ENCODE results near the gene GSC2. TPM values are rescaled to one million over a fixed set of nuclear protein-coding genes. Genes with fewer than 3 reads are reported as not detected.
A peak's percentile ranks its signal among the peaks of the same experiment; 100 is the strongest.

GSC2 gene
- total and polyA plus RNA-seq, 10 donors, result not detected

DNA sequence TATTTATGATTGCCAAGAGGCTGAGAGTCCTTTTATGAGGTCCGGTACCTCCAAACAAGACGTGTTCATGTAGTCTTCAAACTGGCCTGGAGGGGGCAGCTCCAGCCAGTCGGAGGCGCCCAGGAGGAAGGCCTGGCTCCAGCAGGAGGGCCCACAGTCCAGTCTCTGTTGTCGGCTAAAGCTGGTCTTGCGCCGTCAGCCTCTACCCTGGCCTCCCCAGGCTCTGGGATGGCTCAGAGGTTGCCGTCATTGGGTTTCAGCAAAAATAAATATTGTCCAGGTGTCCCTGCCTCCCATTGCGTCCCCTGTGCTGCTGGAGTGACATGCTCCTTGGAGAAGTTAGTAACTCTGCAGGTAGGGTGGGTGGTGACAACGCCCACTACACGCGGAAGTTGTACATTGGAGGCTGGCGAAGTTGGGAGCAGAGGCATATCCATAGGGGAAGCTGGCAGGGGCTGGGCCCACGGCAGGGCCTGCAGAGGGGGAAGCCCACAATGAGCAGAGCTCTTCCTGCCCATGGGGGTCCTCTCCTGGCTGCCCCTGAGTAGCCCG is 29.5 kb upstream of the GSC2 start:
- peak; percentile 90 for DNase-seq
- H3K4me1 ChIP-seq, result peaks cover 21 to 50% (median 36%) of the 10 kb centered on the region in 6 donors

GRCh38 chr22:19178657-19179496 is 28.8 kb upstream of the GSC2 start, which contains the start of gene SLC25A1:
TSS of gene SLC25A1 (minus strand) at chr22:19178736. CDS start at chr22:19178673, 63 bp downstream.
- TF ChIP-seq POLR2AphosphoS5 (IDR thresholded peaks at IDR 0.05) (peak; percentile 67 to 78 (median 72)), POLR2A (IDR thresholded peaks at IDR 0.05) (no peak)
- TF ChIP-seq, protein P1, sequence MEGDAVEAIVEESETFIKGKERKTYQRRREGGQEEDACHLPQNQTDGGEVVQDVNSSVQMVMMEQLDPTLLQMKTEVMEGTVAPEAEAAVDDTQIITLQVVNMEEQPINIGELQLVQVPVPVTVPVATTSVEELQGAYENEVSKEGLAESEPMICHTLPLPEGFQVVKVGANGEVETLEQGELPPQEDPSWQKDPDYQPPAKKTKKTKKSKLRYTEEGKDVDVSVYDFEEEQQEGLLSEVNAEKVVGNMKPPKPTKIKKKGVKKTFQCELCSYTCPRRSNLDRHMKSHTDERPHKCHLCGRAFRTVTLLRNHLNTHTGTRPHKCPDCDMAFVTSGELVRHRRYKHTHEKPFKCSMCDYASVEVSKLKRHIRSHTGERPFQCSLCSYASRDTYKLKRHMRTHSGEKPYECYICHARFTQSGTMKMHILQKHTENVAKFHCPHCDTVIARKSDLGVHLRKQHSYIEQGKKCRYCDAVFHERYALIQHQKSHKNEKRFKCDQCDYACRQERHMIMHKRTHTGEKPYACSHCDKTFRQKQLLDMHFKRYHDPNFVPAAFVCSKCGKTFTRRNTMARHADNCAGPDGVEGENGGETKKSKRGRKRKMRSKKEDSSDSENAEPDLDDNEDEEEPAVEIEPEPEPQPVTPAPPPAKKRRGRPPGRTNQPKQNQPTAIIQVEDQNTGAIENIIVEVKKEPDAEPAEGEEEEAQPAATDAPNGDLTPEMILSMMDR (IDR thresholded peaks at IDR 0.05 in 8 of 11, conservative IDR thresholded peaks at IDR 0.05 in 3 of 11), result peak in 1 of 11 experiments; percentile 22
- DNase-seq, result peak; percentile 95
- Histone ChIP-seq H3K27me3 (replicated peaks in 1 of 7) (no peaks in the 10 kb centered on the region), H3K36me3 (peaks cover 0 to 40% (median 0%) of the 10 kb centered on the region in 6 donors), H3K4me1 (peaks cover 28 to 57% (median 43%) of the 10 kb centered on the region in 6 donors), H3K27ac (peak within 1 kb of the TSS; percentile 64 to 95 (median 85)), H3K9me3 (no peaks in the 10 kb centered on the region), H3K4me3 (peak within 1 kb of the TSS; percentile 80 to 96 (median 86))
- 0 to 1% (median 1%) methylated on average over 20 to 86 of the region's 86 CpGs for WGBS, 5 donors
- intact Hi-C loops (cut with DNase I; ENCODE audit: low total_unique reads), result no loop called here

More for the DNA sequence above, 29.5 kb upstream of the GSC2 start:
- Histone ChIP-seq H3K9me3 (no peaks in the 10 kb centered on the region), H3K27ac (peak overlapping the region; percentile 37 to 95 (median 85)), H3K36me3 (peaks cover 0 to 45% (median 0%) of the 10 kb centered on the region in 6 donors), H3K4me3 (peak overlapping the region; percentile 80 to 96 (median 86)), H3K27me3 (replicated peaks in 1 of 7) (no peaks in the 10 kb centered on the region)
- 33 to 61% (median 37%) methylated on average over 6 to 15 of the region's 15 CpGs for WGBS, 5 donors
- intact Hi-C loops (cut with DNase I; ENCODE audit: low total_unique reads), result no loop called here
- TF ChIP-seq POLR2AphosphoS5 (IDR thresholded peaks at IDR 0.05) (no peak), POLR2A (IDR thresholded peaks at IDR 0.05) (no peak)
- TF ChIP-seq, protein P1 (IDR thresholded peaks at IDR 0.05 in 8 of 11, conservative IDR thresholded peaks at IDR 0.05 in 3 of 11), result peak; percentile 3 to 86 (median 70)

- Histone ChIP-seq H3K36me3 (peaks cover 0 to 33% (median 0%) of the 10 kb centered on the region in 6 donors), H3K27me3 (replicated peaks in 1 of 7) (no peaks in the 10 kb centered on the region), H3K9me3 (no peaks in the 10 kb centered on the region), H3K27ac (peak overlapping the region; percentile 64 to 95 (median 85)), H3K4me1 (peaks cover 35 to 64% (median 50%) of the 10 kb centered on the region in 6 donors), H3K4me3 (peak overlapping the region; percentile 80 to 96 (median 86))
- TF ChIP-seq, protein P1 (IDR thresholded peaks at IDR 0.05 in 8 of 11, conservative IDR thresholded peaks at IDR 0.05 in 3 of 11), result no peak
- TF ChIP-seq POLR2AphosphoS5 (IDR thresholded peaks at IDR 0.05), result peak in 2 of 3 donors; percentile 1 to 7
- intact Hi-C loops (cut with DNase I; ENCODE audit: low total_unique reads), result no loop called here
- WGBS, 5 donors, result 1% methylated on average over 26 to 80 of the region's 80 CpGs; no CpG with 5 or more reads in 1 of the 5 donors
- peak; percentile 90 for DNase-seq
Observed at GRCh38 chr22:19178065-19178656, 28.1 kb upstream of the GSC2 start.
